Upper lobe of left lung (tissue), 4 donors: ENCODE data around the gene LARGE1.

ENCODE experiments used
- CTCF ChIP-seq, 6 experiments: fragments of 450-650 bp in 4 of 6; fragments of 200-600 bp in 2 of 6; sonication (generic) in 2 of 6; IDR thresholded peaks; one replicate each; pipeline ENCODE4 v1.5.1; 2016 to 2019; ENCODE audit warnings: antibody characterized with exemption in 6 of 6
- EP300 ChIP-seq, 4 donors: sonication (generic); formaldehyde crosslinking; IDR thresholded peaks; one replicate each; pipeline ENCODE4 v1.5.1; 2017; ENCODE audit warnings: antibody characterized with exemption in 4 of 4, control low read depth in 2 of 4
- POLR2A ChIP-seq, 4 donors: fragments of 450-650 bp; IDR thresholded peaks; one replicate each; pipeline ENCODE4 v1.5.1; 2016 to 2017; ENCODE audit warnings: antibody characterized with exemption in 4 of 4, mild to moderate bottlenecking in 2 of 4

- no peak for TF ChIP-seq POLR2A (IDR thresholded peaks at IDR 0.05)
- TF ChIP-seq CTCF (IDR thresholded peaks at IDR 0.05), result no peak
- TF ChIP-seq EP300 (IDR thresholded peaks at IDR 0.05), result no peak
Measured at GRCh38 chr22:33654173-33654895, 265.9 kb downstream of the LARGE1 start.
